Keratinocyte (primary cell): Measurements from ENCODE around the gene ITPR1.

ENCODE experiments used
- CTCF ChIP-seq, 3 experiments: IDR thresholded peaks in 1 of 3; conservative IDR thresholded peaks in 1 of 3; optimal IDR thresholded peaks in 1 of 3; 2 replicates in 2 of 3; 3 replicates in 1 of 3; pipeline versions ENCODE3 to v1.5.1; 2011; ENCODE audit warnings: low read length in 3 of 3, mild to moderate bottlenecking in 3 of 3, moderate library complexity in 2 of 3, control low read depth in 1 of 3, inconsistent platforms in 1 of 3; ENCODE audit not compliant: insufficient read depth in 2 of 3; ENCODE audit errors: extremely low read depth in 1 of 3
- EZH2 ChIP-seq: IDR thresholded peaks from one replicate; pipeline ENCODE4 v1.6.1; 2012; ENCODE audit warnings: inconsistent platforms, mild to moderate bottlenecking, low read length, moderate library complexity

GRCh38 chr3:4690277-4690676, 197.1 kb downstream of the ITPR1 start:
- TF ChIP-seq EZH2: no peak
- TF ChIP-seq CTCF (optimal IDR thresholded peaks at IDR 0.05 in 1 of 3, IDR thresholded peaks at IDR 0.05 in 1 of 3, conservative IDR thresholded peaks at IDR 0.05 in 1 of 3; ENCODE audit: extremely low read depth in 1 of 3, insufficient read depth in 2 of 3, low read length in 3 of 3): no peak
